Panc1 (cell line): ENCODE measurements around the gene MUC5B.

Experiments used
- POLR2AphosphoS5 ChIP-seq: IDR thresholded peaks from 2 replicates; pipeline ENCODE4 v1.6.1; 2012; ENCODE audit warnings: mild to moderate bottlenecking, low read depth, low read length, moderate library complexity
- REST ChIP-seq, 2 experiments: IDR thresholded peaks; 2 replicates each; pipeline ENCODE4 v1.6.1; 2011 to 2012; ENCODE audit warnings: low read depth in 2 of 2, control low read depth in 1 of 2, low read length in 1 of 2, mild to moderate bottlenecking in 1 of 2, moderate library complexity in 1 of 2; ENCODE audit not compliant: insufficient read depth in 1 of 2
- SIN3A ChIP-seq: IDR thresholded peaks from 2 replicates; pipeline ENCODE4 v1.6.1; 2012; ENCODE audit warnings: low read depth, mild to moderate bottlenecking, low read length, moderate library complexity, borderline replicate concordance; ENCODE audit not compliant: insufficient read depth
- TF ChIP-seq, protein P1 (sequence below): fragments of 450-650 bp; IDR thresholded peaks from 2 replicates; pipeline ENCODE4 v1.5.1; 2017; ENCODE audit warnings: mild to moderate bottlenecking

- TF ChIP-seq, protein P1, sequence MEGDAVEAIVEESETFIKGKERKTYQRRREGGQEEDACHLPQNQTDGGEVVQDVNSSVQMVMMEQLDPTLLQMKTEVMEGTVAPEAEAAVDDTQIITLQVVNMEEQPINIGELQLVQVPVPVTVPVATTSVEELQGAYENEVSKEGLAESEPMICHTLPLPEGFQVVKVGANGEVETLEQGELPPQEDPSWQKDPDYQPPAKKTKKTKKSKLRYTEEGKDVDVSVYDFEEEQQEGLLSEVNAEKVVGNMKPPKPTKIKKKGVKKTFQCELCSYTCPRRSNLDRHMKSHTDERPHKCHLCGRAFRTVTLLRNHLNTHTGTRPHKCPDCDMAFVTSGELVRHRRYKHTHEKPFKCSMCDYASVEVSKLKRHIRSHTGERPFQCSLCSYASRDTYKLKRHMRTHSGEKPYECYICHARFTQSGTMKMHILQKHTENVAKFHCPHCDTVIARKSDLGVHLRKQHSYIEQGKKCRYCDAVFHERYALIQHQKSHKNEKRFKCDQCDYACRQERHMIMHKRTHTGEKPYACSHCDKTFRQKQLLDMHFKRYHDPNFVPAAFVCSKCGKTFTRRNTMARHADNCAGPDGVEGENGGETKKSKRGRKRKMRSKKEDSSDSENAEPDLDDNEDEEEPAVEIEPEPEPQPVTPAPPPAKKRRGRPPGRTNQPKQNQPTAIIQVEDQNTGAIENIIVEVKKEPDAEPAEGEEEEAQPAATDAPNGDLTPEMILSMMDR = no peak
- TF ChIP-seq POLR2AphosphoS5 = no peak
- TF ChIP-seq REST (IDR thresholded peaks at IDR 0.05; ENCODE audit: insufficient read depth in 1 of 2, low read depth in 2 of 2, low read length in 1 of 2) = no peak
- no peak for TF ChIP-seq SIN3A
These were observed 81.5 kb downstream of the MUC5B start for GRCh38 chr11:1304380-1304779.
